HG03025 (cell line): ENCODE measurements around the gene DPPA2.

Experiments
- ATAC-seq: cut with Tn5 transposase; IDR thresholded peaks from one replicate; pipeline ENCODE4 v1.9.1; 2021; ENCODE audit warnings: mild to moderate bottlenecking, moderate library complexity; ENCODE audit not compliant: unreplicated experiment, low FRiP score

The DPPA2 gene

DNA sequence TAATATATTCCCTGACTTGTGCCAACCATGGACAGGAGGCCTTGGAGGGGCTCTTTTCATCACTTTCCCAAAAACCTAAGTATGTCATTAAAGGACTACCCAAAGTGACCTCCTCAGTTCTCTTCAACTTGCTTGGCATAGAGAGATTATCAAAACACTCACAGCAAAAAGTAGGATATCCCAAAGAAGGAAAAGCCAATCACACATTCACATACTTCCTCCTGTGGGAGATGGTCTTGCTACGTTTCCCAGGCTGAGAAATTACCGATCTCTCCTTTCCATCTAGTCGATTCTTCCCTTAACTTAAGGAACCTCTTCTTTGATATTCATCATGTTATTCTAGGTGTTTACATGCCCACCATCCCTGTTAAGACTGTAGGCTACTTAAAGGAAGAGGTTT lies 11.9 kb upstream of the DPPA2 start:
- no peak for ATAC-seq

- no peak for ATAC-seq
These were observed 9.3 kb upstream of the DPPA2 start for GRCh38 chr3:109325657-109326056.

GRCh38 chr3:109325109-109325508 lies 8.8 kb upstream of the DPPA2 start:
- no peak for ATAC-seq

DNA sequence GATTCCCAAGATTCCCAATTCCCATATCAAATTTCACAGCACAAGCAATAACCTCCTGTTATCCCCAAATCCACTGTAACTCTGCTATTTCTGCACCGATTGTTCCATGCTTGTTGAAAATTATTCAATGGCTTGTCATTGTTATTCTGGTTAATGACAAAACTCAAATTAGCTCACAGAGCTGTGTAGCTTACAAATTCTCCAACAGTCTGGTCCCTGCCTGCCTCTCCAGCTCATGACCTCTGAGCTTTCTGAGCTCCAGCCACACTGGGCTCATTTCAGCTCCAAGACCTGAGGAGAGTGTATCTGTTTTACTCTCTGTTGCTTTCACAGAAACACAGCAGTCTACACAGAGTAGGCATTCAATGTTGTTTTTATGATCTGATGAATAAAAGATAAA lies 3.3 kb downstream of the DPPA2 start:
- no peak for ATAC-seq

DNA sequence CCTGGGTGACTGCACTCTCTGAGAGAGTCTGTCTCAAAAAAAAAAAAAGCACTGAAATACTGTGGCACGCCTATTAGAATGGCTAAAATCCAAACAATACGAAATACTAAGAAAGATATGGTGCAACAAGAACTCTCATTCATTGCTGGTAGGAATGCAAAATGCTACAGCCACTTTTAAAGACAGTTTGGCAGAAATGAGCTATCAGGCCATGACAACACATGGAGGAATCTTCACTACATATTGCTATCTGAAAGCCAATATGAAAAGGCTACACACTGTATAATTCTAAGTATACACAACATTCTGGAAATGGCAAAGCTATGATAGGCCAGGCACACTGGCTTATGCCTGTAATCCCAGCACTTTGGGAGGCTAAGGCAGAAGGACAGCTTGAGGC lies 18.8 kb downstream of the DPPA2 start:
- ATAC-seq: no peak

- no peak for ATAC-seq
These were observed 32.2 kb downstream of the DPPA2 start for GRCh38 chr3:109284071-109284470.

GRCh38 chr3:109278546-109278945 lies 37.8 kb downstream of the DPPA2 start:
- ATAC-seq: no peak

DNA sequence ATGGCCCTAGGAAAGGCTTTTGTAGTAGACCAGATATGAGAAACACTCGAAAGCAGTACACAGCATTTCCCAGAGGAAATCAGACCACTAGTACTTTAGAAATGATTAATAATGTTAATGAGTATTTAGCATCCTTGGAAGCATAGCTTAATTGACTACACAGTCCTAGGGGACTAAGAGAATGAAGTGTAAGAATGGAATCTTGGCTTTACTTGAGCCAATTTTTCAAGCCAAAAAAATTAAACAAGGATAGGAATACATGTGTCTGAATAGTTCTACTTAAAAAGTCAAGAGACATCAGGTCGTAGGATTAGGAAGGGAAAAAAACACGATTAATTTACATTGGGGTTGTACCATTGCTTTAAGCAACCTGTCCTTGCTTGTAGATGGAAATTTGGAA lies 38.2 kb downstream of the DPPA2 start:
- no peak for ATAC-seq

DNA sequence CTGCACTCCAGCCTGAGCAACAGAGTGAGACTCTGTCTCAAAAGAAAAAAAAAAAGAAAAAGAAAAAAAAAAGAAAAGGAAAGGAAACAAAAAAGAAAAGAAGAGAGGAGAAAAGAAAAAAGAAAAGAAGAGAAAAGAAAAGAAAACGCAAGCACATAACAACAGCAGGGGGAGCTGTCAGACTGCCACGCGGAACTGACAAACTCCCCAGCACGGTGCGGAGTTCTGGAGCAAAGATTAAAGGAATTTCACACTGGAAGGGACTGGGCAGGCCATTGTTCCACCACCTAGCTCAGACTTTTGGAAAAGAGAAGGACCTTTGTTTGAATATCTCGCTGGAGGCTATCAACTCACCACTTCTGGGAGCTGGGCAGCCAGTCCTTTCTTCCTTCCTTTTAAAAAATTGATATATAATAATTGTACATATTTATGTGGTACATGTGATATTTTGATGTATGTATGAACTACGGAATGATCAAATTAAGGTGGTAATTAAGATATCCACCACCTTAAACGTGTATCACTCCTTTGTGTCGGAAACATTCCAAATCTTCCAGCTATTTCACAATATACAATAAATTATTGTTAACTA lies 40.5 kb downstream of the DPPA2 start:
- no peak for ATAC-seq

DNA sequence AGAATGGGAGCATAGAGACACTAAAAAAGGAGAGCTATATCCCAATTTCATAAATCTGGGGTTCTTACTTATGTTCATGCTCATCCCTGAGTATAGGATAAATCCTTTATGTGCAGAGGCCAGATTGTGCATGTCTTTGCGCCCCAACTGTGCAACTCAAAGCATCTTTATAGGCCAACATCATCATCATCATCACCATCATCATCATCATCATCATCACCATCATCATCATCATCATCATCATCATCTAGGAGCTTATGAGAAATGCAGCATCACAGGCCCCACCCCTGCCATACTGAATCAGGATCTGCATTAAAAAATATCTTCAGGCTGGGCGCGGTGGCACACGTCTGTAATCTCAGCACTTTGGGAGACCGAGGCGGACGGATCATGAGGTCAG lies 45.5 kb downstream of the DPPA2 start:
- no peak for ATAC-seq

DNA sequence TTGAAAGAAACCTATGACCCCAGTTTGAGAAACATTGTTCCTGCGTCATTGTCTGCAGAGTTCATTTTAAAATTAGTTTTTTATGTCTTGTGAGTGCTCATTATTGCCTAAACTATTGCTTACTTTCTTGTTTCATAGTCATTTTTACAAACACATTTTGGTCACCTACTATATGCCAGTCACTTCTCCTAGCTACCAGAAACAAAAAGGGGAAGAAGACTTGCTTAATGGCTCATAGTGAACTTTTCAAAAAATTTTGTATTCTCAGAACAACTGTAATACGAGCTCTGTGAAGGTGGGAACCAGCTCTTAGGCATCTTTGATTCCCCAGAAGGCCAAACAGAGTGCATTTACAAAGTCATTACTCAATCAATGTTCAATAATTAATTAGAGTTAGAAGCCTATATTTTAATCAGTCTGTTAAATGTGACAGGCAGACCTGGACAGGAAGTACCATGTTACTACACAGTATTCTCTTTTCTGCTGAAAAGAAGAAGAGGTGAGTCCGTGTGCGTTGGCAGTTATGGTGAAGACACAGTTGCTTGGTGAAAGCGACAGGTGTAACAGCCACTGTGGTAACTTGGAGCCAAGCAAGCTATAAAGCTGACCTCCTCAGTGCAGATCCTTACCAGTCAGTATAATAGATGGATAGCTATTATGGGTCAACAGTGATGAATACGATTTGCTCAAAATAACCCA lies 46.6 kb downstream of the DPPA2 start:
- ATAC-seq: no peak

- ATAC-seq: no peak
These were observed 48.1 kb downstream of the DPPA2 start for GRCh38 chr3:109268181-109268580.

- ATAC-seq: no peak
These were observed 51.0 kb downstream of the DPPA2 start for GRCh38 chr3:109265295-109265694.

- ATAC-seq: no peak
These were observed 59.0 kb downstream of the DPPA2 start for GRCh38 chr3:109257269-109257668.

DNA sequence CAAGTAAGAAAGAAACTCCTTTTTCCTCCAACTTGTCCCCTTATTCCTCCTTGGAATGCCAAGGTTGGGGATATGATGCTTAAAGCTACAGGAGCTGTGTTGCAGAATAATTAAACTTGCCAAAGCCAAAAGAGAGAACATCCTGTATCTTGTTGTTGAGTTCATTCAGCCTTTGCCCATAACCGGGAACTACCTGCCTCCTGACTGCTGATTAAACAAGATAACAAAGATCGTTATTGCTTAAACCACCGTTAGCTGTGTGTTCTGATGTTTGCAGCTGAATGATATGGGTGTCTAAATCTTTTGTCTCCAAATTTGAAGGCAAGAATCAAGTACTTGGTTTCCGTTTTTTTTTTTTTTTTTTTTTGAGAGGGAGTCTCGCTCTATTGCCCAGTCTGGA lies 61.5 kb downstream of the DPPA2 start:
- ATAC-seq: no peak

DNA sequence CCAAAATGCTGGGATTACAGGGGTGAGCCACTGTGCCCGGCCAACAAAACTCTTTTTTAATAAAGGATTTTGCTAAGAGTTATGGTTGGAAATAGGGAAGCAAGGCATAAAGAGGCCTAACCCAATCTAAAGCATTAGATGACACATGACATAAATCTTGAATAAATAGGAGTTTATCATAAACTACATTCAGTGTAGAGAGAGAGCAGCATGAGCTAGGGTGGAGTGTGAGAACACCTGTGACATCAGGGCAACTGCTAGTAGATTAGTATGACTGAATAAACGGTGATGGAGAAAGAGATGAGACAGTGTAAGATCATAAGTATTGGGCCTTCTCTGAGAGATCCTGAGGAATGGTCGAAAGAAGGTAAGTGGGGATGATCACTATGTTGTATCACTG lies 63.7 kb downstream of the DPPA2 start:
- no peak for ATAC-seq
